Activated T-helper 17 cell treated with anti-CD3 and anti-CD28 coated beads, Interleukin-2, amount 50 U/mL, for 72 hours (primary cell): ENCODE data around the gene TLDC2. TPM values are rescaled to one million over a fixed set of nuclear protein-coding genes. Genes with fewer than 3 reads are reported as not detected.
"Not testable (repeated sequence)": the region's sequence is repeated elsewhere in the genome, so short reads cannot be mapped to it uniquely, and the experiment has no call there.

Experiments used
- ATAC-seq: fragments of 150-1000 bp; cut with Tn5 transposase; replicated peaks from 2 replicates; pipeline ENCODE4 v1.10.0; 2021; ENCODE audit warnings: mild to moderate bottlenecking, moderate library complexity
- H3K27ac Mint-ChIP-seq: one replicate; pipeline ENCODE4 v1.8.0; 2022; ENCODE audit warnings: mixed read lengths
- H3K27me3 Mint-ChIP-seq: one replicate; pipeline ENCODE4 v1.8.0; 2022; ENCODE audit warnings: mixed read lengths
- H3K36me3 Mint-ChIP-seq: one replicate; pipeline ENCODE4 v1.8.0; 2022; ENCODE audit warnings: low read depth, mild to moderate bottlenecking, mixed read lengths
- H3K4me1 Mint-ChIP-seq: one replicate; pipeline ENCODE4 v1.8.0; 2022; ENCODE audit warnings: mixed read lengths
- H3K4me3 Mint-ChIP-seq: one replicate; pipeline ENCODE4 v1.8.0; 2022; ENCODE audit warnings: mild to moderate bottlenecking, mixed read lengths
- H3K9me3 Mint-ChIP-seq: one replicate; pipeline ENCODE4 v1.8.0; 2022; ENCODE audit warnings: mixed read lengths
- total RNA-seq, 2 donors: library from RNA; stranded (reverse); gene quantifications; one replicate each; pipeline ENCODE4 v1.2.3, GENCODE V29; 2022

Gene TLDC2
- total RNA-seq, 2 donors from 2014 or later: not detected

GRCh38 chr20:36927704-36928103 is 51.8 kb downstream of the TLDC2 start:
- Mint-ChIP-seq H3K4me1 (peaks cover 21% of the 10 kb centered on the region), H3K4me3 (no peak overlapping the region), H3K9me3 (no peaks in the 10 kb centered on the region), H3K27me3 (no peaks in the 10 kb centered on the region), H3K27ac (no peak overlapping the region), H3K36me3 (peaks cover 98% of the 10 kb centered on the region)
- no peak for ATAC-seq

DNA sequence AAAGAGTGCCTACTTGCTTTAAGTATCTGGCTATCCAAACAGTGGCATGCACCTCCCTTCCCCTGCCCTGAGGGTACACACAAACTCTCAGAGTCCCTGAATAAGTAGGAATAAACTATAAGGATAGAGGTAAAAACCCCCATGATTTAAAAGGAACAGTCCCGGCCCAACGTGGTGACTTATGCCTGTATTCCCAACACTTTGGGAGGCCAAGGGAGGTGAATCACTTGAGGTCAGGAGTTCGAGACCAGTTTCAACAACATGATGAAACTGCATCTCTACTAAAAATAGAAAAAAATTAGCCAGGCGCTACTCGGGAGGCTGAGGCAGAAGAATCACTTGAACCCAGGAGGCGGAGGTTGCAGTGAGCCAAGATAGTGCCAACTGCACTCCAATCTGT is 53.4 kb downstream of the TLDC2 start:
- Mint-ChIP-seq H3K36me3 (peaks cover 100% of the 10 kb centered on the region), H3K27me3 (no peaks in the 10 kb centered on the region), H3K4me1 (peaks cover 25% of the 10 kb centered on the region), H3K9me3 (no peaks in the 10 kb centered on the region), H3K4me3 (peak overlapping the region; percentile 83), H3K27ac (peak overlapping the region; percentile 89)
- ATAC-seq: no peak

- no peaks in the 10 kb centered on the region for H3K9me3 Mint-ChIP-seq
- ATAC-seq: no peak
- H3K27ac Mint-ChIP-seq: peak overlapping the region; percentile 89
- peaks cover 22% of the 10 kb centered on the region for H3K4me1 Mint-ChIP-seq
- peaks cover 100% of the 10 kb centered on the region for H3K36me3 Mint-ChIP-seq
- H3K4me3 Mint-ChIP-seq: peak overlapping the region; percentile 83
- H3K27me3 Mint-ChIP-seq: no peaks in the 10 kb centered on the region
Measured at GRCh38 chr20:36929691-36930090, 53.8 kb downstream of the TLDC2 start.

- Mint-ChIP-seq H3K4me3 (peak overlapping the region; percentile 83), H3K4me1 (peaks cover 19% of the 10 kb centered on the region), H3K36me3 (peaks cover 100% of the 10 kb centered on the region), H3K27ac (peak overlapping the region; percentile 89)
- ATAC-seq, H3K27me3 Mint-ChIP-seq, H3K9me3 Mint-ChIP-seq: not testable (repeated sequence)
Measured at GRCh38 chr20:36932067-36932466, 56.1 kb downstream of the TLDC2 start.

DNA sequence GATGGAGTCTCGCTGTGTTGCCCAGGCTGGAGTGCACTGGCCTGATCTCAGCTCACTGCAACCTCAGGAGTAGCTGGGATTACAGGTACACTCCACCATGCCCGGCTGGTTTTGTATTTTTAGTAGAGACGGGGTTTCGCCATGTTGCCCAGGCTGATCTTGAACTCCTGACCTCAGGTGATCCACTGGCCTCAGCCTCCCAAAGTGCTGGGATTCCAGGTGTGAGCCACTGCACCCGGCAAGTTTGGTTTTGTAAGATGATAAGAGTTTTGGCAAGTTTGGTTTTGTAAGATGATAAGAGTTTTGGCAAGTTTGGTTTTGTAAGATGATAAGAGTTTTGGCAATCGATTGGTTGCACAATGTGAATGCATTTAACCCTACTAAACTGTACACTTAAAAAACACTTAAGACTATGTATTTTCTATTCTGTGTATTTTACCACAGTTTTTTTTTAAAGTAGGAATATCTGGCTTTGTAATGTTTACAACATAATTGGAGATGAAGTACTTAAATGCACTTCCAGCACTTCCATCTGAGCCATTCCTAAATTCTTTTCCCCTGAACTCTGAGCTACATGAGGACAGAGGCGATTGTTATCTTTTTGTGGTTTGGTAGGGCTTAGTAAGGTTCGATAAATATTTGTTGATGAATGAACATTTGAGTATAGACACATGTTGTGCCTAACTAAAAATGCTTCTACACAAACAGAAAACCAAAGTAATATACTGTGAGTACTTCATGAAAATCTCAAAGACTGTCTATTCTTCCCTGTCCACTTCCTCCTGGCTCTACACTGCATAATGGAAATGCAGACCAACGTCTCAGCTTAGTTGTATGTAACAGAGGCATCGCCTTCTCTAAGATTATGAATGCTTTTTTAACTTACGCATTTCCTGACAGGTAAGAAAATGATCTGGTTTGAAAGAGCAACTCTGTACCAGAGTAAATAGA is 56.8 kb downstream of the TLDC2 start:
- peaks cover 23% of the 10 kb centered on the region for H3K4me1 Mint-ChIP-seq
- H3K9me3 Mint-ChIP-seq: no peaks in the 10 kb centered on the region
- H3K27me3 Mint-ChIP-seq: no peaks in the 10 kb centered on the region
- peak overlapping the region; percentile 83 for H3K4me3 Mint-ChIP-seq
- ATAC-seq: no peak
- peak overlapping the region; percentile 49 for H3K27ac Mint-ChIP-seq
- peaks cover 100% of the 10 kb centered on the region for H3K36me3 Mint-ChIP-seq

DNA sequence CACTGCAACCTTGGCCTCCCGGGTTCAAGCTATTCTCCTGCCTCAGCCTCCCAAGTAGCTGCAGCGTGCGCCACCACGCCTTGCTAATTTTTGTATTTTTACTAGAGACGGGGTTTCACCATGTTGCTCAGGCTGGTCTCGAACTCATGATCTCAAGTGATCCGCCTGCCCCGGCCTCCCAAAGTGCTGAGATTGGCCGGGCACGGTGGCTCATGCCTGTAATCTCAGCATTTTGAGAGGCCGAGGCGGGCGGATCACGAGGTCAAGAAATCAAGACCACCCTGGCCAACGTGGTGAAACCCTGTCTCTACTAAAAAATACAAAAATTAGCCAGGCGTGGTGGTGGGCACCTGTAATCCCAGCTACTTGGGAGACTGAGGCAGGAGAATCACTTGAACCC is 57.6 kb downstream of the TLDC2 start:
- H3K4me3 Mint-ChIP-seq, H3K27me3 Mint-ChIP-seq, H3K9me3 Mint-ChIP-seq, H3K27ac Mint-ChIP-seq, ATAC-seq: not testable (repeated sequence)
- peaks cover 23% of the 10 kb centered on the region for H3K4me1 Mint-ChIP-seq
- peaks cover 100% of the 10 kb centered on the region for H3K36me3 Mint-ChIP-seq

GRCh38 chr20:36936341-36936740 is 60.4 kb downstream of the TLDC2 start:
- no peaks in the 10 kb centered on the region for H3K9me3 Mint-ChIP-seq
- no peak for ATAC-seq
- H3K27ac Mint-ChIP-seq: peak overlapping the region; percentile 79
- no peak overlapping the region for H3K4me3 Mint-ChIP-seq
- H3K36me3 Mint-ChIP-seq: peaks cover 97% of the 10 kb centered on the region
- H3K27me3 Mint-ChIP-seq: no peaks in the 10 kb centered on the region
- H3K4me1 Mint-ChIP-seq: peaks cover 17% of the 10 kb centered on the region

DNA sequence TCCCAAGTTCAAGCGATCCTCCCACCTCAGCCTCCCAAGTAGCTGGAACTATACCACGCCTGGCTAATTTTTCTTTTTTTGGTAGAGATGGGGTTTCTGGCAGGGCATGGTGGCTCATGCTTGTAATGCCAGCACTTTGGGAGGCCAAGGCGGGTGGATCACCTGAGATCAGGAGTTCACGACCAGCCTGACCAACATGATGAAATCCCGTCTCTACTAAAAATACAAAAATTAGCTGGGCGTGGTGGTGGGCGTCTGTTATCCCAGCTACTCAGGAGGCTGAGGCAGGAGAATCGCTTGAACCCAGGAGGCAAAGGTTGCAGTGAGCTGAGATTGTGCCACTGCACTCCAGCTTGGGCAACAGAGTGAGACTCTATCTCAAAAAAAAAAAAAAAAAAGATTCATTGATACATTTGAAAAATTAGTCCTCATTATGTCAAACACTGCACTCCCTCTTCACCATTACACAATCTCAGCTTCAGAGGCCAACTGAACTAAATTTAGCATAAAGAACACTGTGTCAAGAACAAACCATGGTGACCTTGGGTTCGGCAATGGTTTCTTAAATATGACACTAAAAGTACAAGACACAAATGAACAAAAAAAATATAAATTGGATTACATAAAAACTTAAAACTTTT is 60.9 kb downstream of the TLDC2 start:
- H3K9me3 Mint-ChIP-seq, ATAC-seq, H3K27me3 Mint-ChIP-seq, H3K4me3 Mint-ChIP-seq: not testable (repeated sequence)
- Mint-ChIP-seq H3K36me3 (peaks cover 97% of the 10 kb centered on the region), H3K4me1 (peaks cover 22% of the 10 kb centered on the region), H3K27ac (peak overlapping the region; percentile 79)

DNA sequence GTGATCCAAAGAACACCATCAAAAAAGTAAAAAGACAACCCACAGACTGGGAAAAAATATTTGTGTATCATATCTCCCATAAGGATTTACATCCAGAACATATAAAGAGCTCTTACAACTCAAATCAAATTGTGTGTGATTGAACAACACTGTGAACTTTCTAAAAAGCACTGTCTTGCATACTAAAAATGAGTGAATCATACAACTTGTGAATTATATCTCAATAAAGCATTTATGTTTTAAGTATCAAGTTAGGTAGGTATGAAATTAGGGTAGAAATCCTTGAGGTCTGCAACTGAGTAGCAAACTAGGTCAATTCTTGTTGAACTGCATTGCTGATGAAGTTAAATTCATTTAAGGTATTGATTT is 61.4 kb downstream of the TLDC2 start:
- H3K36me3 Mint-ChIP-seq: peaks cover 95% of the 10 kb centered on the region
- H3K9me3 Mint-ChIP-seq: no peaks in the 10 kb centered on the region
- no peak overlapping the region for H3K4me3 Mint-ChIP-seq
- peak overlapping the region; percentile 79 for H3K27ac Mint-ChIP-seq
- peaks cover 22% of the 10 kb centered on the region for H3K4me1 Mint-ChIP-seq
- no peak for ATAC-seq
- H3K27me3 Mint-ChIP-seq: no peaks in the 10 kb centered on the region

- H3K4me1 Mint-ChIP-seq: peaks cover 15% of the 10 kb centered on the region
- peak; percentile 81 for ATAC-seq
- H3K9me3 Mint-ChIP-seq: no peaks in the 10 kb centered on the region
- peak overlapping the region; percentile 93 for H3K27ac Mint-ChIP-seq
- peak overlapping the region; percentile 76 for H3K4me3 Mint-ChIP-seq
- H3K36me3 Mint-ChIP-seq: peaks cover 94% of the 10 kb centered on the region
- no peaks in the 10 kb centered on the region for H3K27me3 Mint-ChIP-seq
Measured at GRCh38 chr20:36941401-36941835, 65.5 kb downstream of the TLDC2 start.

Other genes with a start within 250 kb of the TLDC2 start
- gene SLA2, start 229.9 kb upstream of the TLDC2 start, total RNA-seq: 10 to 100 TPM; 42.4 to 43.7 TPM
- gene NDRG3, start 130.0 kb upstream of the TLDC2 start, total RNA-seq: 10 to 100 TPM; 30.5 to 30.7 TPM
- 10 to 100 TPM; 31.8 to 34.8 TPM for gene DSN1, start 102.4 kb upstream of the TLDC2 start, total RNA-seq
- 100 to 1,000 TPM in 1 of 2 donors, 10 to 100 TPM in 1; 64.6 to 140 TPM for gene SAMHD1, start 75.6 kb downstream of the TLDC2 start, total RNA-seq
- 10 to 100 TPM; 35.9 to 37.6 TPM for gene RBL1, start 219.9 kb downstream of the TLDC2 start, total RNA-seq